ENCODE measurements around the gene MYO5A. TPM values are rescaled to one million over a fixed set of nuclear protein-coding genes. Genes with fewer than 3 reads are reported as not detected.
A peak's percentile ranks its signal among the peaks of the same experiment; 100 is the strongest.

MYO5A gene
- total RNA-seq, 2 experiments from 2014 or later, result 31.8 to 42.0 TPM

DNA sequence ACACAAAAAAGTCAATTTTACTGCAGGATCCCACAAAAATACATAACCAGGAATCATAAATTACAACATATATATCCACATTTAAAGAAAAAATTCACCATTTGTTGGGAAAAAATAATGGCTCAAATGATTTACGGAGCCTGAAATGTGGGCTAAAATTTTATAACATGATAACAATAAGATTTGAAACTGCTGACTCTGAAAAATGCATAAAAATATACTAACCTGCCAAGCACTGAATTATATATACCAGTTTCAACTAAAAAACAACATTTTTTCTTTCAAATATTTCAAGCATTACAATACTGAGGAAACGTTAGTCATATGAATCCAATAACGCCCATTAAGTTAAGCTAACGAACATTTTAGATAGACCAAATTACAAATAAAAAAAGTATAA lies 220.8 kb downstream of the MYO5A start:
- intact Hi-C loops (cut with micrococcal nuclease; ENCODE audit: unreplicated experiment), result no loop called here
- BruUV-seq (replicated peaks), result no TSS peak
- Histone ChIP-seq H3K4me1 (ENCODE audit: insufficient read depth, low read length, poor library complexity, severe bottlenecking) (peaks cover 22% of the 10 kb centered on the region), H3K9me2 (ENCODE audit: insufficient read depth, low read length) (peaks cover 6% of the 10 kb centered on the region; the same call in 1 of the 2 replicates), H2AFZ (ENCODE audit: low read length) (no peak overlapping the region), H3K36me3 (ENCODE audit: insufficient read depth, low read length) (peaks cover 6% of the 10 kb centered on the region; the same call in 1 of the 2 replicates), H3K4me3 (ENCODE audit: low read depth, low read length, poor library complexity, severe bottlenecking) (no peak overlapping the region), H3K9me3 (ENCODE audit: low read length) (no peaks in the 10 kb centered on the region), H3K4me2 (ENCODE audit: low read length) (peak overlapping the region; percentile 41; the same call in 1 of the 2 replicates), H4K20me1 (ENCODE audit: insufficient read depth, low read length) (no peaks in the 10 kb centered on the region), H3K27ac (ENCODE audit: low read depth, low read length, poor library complexity, severe bottlenecking) (no peak overlapping the region), H3K79me2 (ENCODE audit: insufficient read depth, low read depth, low read length) (no peaks in the 10 kb centered on the region)
- no peak for DNase-seq (ENCODE audit: low spot score)
- ChIA-PET CTCF (ENCODE audit: unreplicated experiment) (no interaction called here), POLR2A (interaction anchor here (0.7 to 1.4 kb wide), 2 partner anchors 17 to 67 kb away, joined by 3 to 4 read pairs; no protein-coding TSS in a partner anchor)
- no peak for TF ChIP-seq EZH2phosphoT487 (IDR thresholded peaks at IDR 0.05; ENCODE audit: borderline replicate concordance, low read depth, low read length)
- TF ChIP-seq, protein P1, sequence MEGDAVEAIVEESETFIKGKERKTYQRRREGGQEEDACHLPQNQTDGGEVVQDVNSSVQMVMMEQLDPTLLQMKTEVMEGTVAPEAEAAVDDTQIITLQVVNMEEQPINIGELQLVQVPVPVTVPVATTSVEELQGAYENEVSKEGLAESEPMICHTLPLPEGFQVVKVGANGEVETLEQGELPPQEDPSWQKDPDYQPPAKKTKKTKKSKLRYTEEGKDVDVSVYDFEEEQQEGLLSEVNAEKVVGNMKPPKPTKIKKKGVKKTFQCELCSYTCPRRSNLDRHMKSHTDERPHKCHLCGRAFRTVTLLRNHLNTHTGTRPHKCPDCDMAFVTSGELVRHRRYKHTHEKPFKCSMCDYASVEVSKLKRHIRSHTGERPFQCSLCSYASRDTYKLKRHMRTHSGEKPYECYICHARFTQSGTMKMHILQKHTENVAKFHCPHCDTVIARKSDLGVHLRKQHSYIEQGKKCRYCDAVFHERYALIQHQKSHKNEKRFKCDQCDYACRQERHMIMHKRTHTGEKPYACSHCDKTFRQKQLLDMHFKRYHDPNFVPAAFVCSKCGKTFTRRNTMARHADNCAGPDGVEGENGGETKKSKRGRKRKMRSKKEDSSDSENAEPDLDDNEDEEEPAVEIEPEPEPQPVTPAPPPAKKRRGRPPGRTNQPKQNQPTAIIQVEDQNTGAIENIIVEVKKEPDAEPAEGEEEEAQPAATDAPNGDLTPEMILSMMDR (conservative IDR thresholded peaks at IDR 0.05; ENCODE audit: low read length), result no peak

DNA sequence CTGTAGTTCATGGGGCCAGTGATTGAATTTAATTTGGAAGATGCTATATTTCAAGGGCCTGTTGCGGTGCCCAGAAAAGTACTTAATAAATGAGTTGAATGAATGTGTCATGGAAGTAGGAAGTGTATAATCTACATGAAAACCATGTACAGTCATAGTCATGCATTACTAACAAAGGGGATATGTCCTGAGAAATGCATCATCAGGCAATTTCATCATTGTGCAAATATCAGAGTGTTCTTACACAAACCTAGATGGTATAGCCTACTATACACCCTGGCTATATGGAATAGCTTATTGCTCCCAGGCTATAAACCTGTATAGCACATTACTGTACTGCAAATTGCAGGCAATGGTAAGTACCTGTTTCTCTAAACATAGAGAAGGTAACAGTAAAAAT lies 222.4 kb downstream of the MYO5A start:
- ChIA-PET POLR2A (no interaction called here), CTCF (ENCODE audit: unreplicated experiment) (no interaction called here)
- no TSS peak for BruUV-seq (replicated peaks)
- intact Hi-C loops (cut with micrococcal nuclease; ENCODE audit: unreplicated experiment), result no loop called here
- H3K36me3 ChIP-seq (ENCODE audit: insufficient read depth, low read length), result 0 out of 2 replicates have a peak, but pooled peaks cover 3% of the 10 kb centered on the region
- no peak overlapping the region for H3K4me3 ChIP-seq (ENCODE audit: low read depth, low read length, poor library complexity, severe bottlenecking)
- H3K27ac ChIP-seq (ENCODE audit: low read depth, low read length, poor library complexity, severe bottlenecking), result no peak overlapping the region
- no peaks in the 10 kb centered on the region for H3K9me3 ChIP-seq (ENCODE audit: low read length)
- TF ChIP-seq, protein P1 (conservative IDR thresholded peaks at IDR 0.05; ENCODE audit: low read length), result no peak
- TF ChIP-seq EZH2phosphoT487 (IDR thresholded peaks at IDR 0.05; ENCODE audit: borderline replicate concordance, low read depth, low read length), result no peak
- H3K9me2 ChIP-seq (ENCODE audit: insufficient read depth, low read length), result peaks cover 6% of the 10 kb centered on the region; the same call in 1 of the 2 replicates
- H3K4me2 ChIP-seq (ENCODE audit: low read length), result no peak overlapping the region
- peaks cover 22% of the 10 kb centered on the region for H3K4me1 ChIP-seq (ENCODE audit: insufficient read depth, low read length, poor library complexity, severe bottlenecking)
- no peak for DNase-seq (ENCODE audit: low spot score)
- H2AFZ ChIP-seq (ENCODE audit: low read length), result no peak overlapping the region
- no peaks in the 10 kb centered on the region for H3K79me2 ChIP-seq (ENCODE audit: insufficient read depth, low read depth, low read length)
- no peaks in the 10 kb centered on the region for H4K20me1 ChIP-seq (ENCODE audit: insufficient read depth, low read length)

DNA sequence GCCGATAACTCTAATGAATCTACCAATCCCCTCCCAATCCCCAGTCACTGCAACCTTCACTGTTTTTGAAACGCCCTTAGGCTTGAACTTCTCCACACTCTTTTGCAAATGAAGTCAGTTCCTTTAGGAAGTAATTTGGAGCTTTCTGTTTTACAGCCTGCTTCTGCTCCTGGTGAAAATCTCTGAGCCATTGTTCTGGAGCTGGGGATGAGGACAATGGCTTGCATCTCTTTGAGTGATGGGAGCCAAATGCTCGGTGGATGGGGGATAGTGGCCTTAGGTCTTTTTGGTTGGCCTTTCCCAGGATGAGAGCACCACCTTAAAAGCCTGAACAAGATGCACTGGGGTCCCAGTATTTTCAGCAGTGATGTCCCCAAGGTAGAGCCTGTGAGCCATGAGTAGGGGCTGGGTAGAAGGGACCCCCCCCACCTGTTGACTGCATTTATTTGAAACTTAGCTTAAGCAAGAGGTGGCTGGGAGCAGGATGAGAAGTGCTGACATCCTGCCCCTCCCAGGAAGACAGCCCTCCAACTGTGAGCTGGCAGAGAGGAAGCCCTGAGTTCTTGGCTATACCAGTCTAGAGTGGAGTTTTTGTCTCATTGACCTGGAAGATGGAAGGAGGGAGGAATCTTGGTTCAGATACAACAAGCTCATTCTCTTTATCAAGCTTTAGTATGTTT lies 225.4 kb downstream of the MYO5A start:
- no peak overlapping the region for H3K4me3 ChIP-seq (ENCODE audit: low read depth, low read length, poor library complexity, severe bottlenecking)
- no TSS peak for BruUV-seq (replicated peaks)
- no peaks in the 10 kb centered on the region for H3K36me3 ChIP-seq (ENCODE audit: insufficient read depth, low read length)
- H3K9me3 ChIP-seq (ENCODE audit: low read length), result no peaks in the 10 kb centered on the region
- intact Hi-C loops (cut with micrococcal nuclease; ENCODE audit: unreplicated experiment), result no loop called here
- DNase-seq (ENCODE audit: low spot score), result no peak
- peaks cover 6% of the 10 kb centered on the region; the same call in 1 of the 2 replicates for H3K9me2 ChIP-seq (ENCODE audit: insufficient read depth, low read length)
- H3K79me2 ChIP-seq (ENCODE audit: insufficient read depth, low read depth, low read length), result no peaks in the 10 kb centered on the region
- H2AFZ ChIP-seq (ENCODE audit: low read length), result no peak overlapping the region
- TF ChIP-seq, protein P1 (conservative IDR thresholded peaks at IDR 0.05; ENCODE audit: low read length), result no peak
- no peak for TF ChIP-seq EZH2phosphoT487 (IDR thresholded peaks at IDR 0.05; ENCODE audit: borderline replicate concordance, low read depth, low read length)
- CTCF ChIA-PET (ENCODE audit: unreplicated experiment), result interaction anchor here (0.6 to 0.9 kb wide), 2 partner anchors 49 to 256 kb away, joined by 3 to 5 read pairs; no protein-coding TSS in a partner anchor
- H3K4me2 ChIP-seq (ENCODE audit: low read length), result no peak overlapping the region
- POLR2A ChIA-PET, result interaction anchor here (0.7 to 1.1 kb wide), 3 partner anchors 34 to 184 kb away, joined by 3 to 7 read pairs (median 4); no protein-coding TSS in a partner anchor
- no peaks in the 10 kb centered on the region for H4K20me1 ChIP-seq (ENCODE audit: insufficient read depth, low read length)
- H3K27ac ChIP-seq (ENCODE audit: low read depth, low read length, poor library complexity, severe bottlenecking), result no peak overlapping the region
- H3K4me1 ChIP-seq (ENCODE audit: insufficient read depth, low read length, poor library complexity, severe bottlenecking), result peaks cover 7% of the 10 kb centered on the region
